Stomach (tissue), 4 donors: Measurements from ENCODE around the gene FRMD8.

ENCODE experiments used
- EP300 ChIP-seq: sonication (generic); formaldehyde crosslinking; IDR thresholded peaks from one replicate; pipeline ENCODE4 v1.6.1; 2017; ENCODE audit warnings: antibody characterized with exemption
- POLR2A ChIP-seq, 4 donors: fragments of 450-650 bp; IDR thresholded peaks; one replicate each; pipeline ENCODE4 v1.6.1; 2016; ENCODE audit warnings: antibody characterized with exemption in 4 of 4, control low read depth in 2 of 4, mild to moderate bottlenecking in 1 of 4, moderate library complexity in 1 of 4
- POLR2AphosphoS5 ChIP-seq, 3 donors: sonication (generic); formaldehyde crosslinking; IDR thresholded peaks; one replicate each; pipeline ENCODE4 v1.6.1; 2016; ENCODE audit warnings: antibody characterized with exemption in 3 of 3
- TF ChIP-seq, protein P1 (sequence below), 7 experiments: fragments of 450-650 bp in 4 of 7; fragments of 200-600 bp in 3 of 7; sonication (generic) in 3 of 7; IDR thresholded peaks; one replicate each; pipeline ENCODE4 v1.5.1; 2016 to 2019; ENCODE audit warnings: antibody characterized with exemption in 7 of 7, control low read depth in 2 of 7, mild to moderate bottlenecking in 1 of 7

DNA sequence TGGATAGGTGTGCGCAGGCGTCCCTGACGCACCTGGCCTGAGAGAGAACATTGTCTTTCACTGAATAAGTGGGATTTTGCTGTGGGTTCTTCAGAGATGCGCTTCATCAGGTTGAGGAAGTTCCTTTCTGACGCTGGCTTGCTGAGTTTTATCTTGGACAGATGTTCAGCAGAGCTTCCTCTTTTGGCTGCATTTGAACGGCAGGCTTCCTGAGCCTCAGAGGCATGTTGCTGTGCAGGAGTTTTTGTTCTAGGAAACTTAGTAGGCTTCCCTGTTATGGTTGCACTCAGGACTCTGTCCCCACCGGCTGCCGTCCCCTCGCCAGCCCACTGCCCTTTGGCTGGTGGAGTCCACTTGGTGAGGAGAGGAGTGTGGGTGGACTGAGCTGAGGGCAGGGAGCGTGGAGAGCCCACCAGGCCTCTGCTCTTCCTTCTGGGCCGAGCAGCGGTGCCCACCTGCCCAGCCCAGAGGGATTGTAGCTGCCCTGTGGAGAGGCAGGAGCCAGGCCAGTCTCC is 17.2 kb downstream of the FRMD8 start:
- TF ChIP-seq, protein P1, sequence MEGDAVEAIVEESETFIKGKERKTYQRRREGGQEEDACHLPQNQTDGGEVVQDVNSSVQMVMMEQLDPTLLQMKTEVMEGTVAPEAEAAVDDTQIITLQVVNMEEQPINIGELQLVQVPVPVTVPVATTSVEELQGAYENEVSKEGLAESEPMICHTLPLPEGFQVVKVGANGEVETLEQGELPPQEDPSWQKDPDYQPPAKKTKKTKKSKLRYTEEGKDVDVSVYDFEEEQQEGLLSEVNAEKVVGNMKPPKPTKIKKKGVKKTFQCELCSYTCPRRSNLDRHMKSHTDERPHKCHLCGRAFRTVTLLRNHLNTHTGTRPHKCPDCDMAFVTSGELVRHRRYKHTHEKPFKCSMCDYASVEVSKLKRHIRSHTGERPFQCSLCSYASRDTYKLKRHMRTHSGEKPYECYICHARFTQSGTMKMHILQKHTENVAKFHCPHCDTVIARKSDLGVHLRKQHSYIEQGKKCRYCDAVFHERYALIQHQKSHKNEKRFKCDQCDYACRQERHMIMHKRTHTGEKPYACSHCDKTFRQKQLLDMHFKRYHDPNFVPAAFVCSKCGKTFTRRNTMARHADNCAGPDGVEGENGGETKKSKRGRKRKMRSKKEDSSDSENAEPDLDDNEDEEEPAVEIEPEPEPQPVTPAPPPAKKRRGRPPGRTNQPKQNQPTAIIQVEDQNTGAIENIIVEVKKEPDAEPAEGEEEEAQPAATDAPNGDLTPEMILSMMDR (IDR thresholded peaks at IDR 0.05): no peak
- no peak for TF ChIP-seq EP300
- no peak for TF ChIP-seq POLR2A (IDR thresholded peaks at IDR 0.05)
- no peak for TF ChIP-seq POLR2AphosphoS5 (IDR thresholded peaks at IDR 0.05)
